Ovary (tissue), 9 donors: ENCODE data around the gene PTDSS2. TPM values are rescaled to one million over a fixed set of nuclear protein-coding genes. Genes with fewer than 3 reads are reported as not detected.

Experiments used
- DNase-seq, 5 donors: peaks; one replicate each; pipeline ENCODE4 v3.0.0-alpha.2; 2019 to 2020
- H3K27ac ChIP-seq, 2 donors: fragments of 200-600 bp; one replicate each; pipeline versions ENCODE4 v1.5.1 to v1.8.0; 2019 to 2022
- H3K27me3 ChIP-seq: fragments of 200-600 bp; one replicate; pipeline ENCODE4 v1.8.0; 2022
- H3K36me3 ChIP-seq: fragments of 200-600 bp; sonication (generic); one replicate; pipeline ENCODE4 v1.5.1; 2019
- H3K4me1 ChIP-seq: one replicate; pipeline ENCODE4 v1.8.1; 2013; ENCODE audit warnings: mild to moderate bottlenecking, moderate library complexity; ENCODE audit not compliant: insufficient read depth
- H3K4me3 ChIP-seq: fragments of 200-600 bp; sonication (generic); one replicate; pipeline ENCODE4 v1.5.1; 2017
- H3K9me3 ChIP-seq, 2 donors: fragments of 200-600 bp in 1 of 2; sonication (generic) in 1 of 2; one replicate each; pipeline versions ENCODE4 v1.5.1 to v1.8.1; 2013 to 2019; ENCODE audit warnings: mild to moderate bottlenecking in 1 of 2, moderate library complexity in 1 of 2
- CTCF ChIP-seq, 3 donors: fragments of 450-650 bp in 2 of 3; fragments of 200-600 bp in 1 of 3; IDR thresholded peaks; one replicate each; pipeline versions ENCODE4 v1.5.1 to v1.8.0; 2016 to 2022; ENCODE audit warnings: antibody characterized with exemption in 3 of 3, mild to moderate bottlenecking in 1 of 3
- EP300 ChIP-seq: sonication (generic); formaldehyde crosslinking; IDR thresholded peaks from one replicate; pipeline ENCODE4 v1.6.1; 2017; ENCODE audit warnings: antibody characterized with exemption
- POLR2A ChIP-seq: fragments of 450-650 bp; IDR thresholded peaks from one replicate; pipeline ENCODE4 v1.6.1; 2017; ENCODE audit warnings: antibody characterized with exemption, mild to moderate bottlenecking, moderate library complexity
- WGBS, 3 donors: extraction: QIAGEN DNeasy Blood & Tissue Kit in 1 of 3; methylation state at CpG; one replicate each; pipeline versions ENCODE4 v1.1.5 to v1.1.7; 2013 to 2017; 5-methylcytosine and 5-hydroxymethylcytosine counted together
- intact Hi-C, 4 donors: fragments of 100-400 bp; cut with DNase I; formaldehyde crosslinking; loops; one replicate each; pipeline versions ENCODE4 v1.11.0 to v1.15.1; 2022 to 2023
- polyA plus RNA-seq, 2 donors: library from polyadenylated mRNA; stranded (reverse); fragments of 200-250 nt in 1 of 2; fragments of 350-450 nt in 1 of 2; fragmentation: Illumina TruSeq in 1 of 2; extraction: RNeasy Lipid Tissue Mini Kit (QIAGEN cat#74804) in 1 of 2; gene quantifications; one replicate each; pipeline ENCODE4 v1.2.3, GENCODE V29; 2013 to 2014
- total RNA-seq, 7 donors: library from RNA; depleted of rRNA in 2 of 7; stranded (reverse); fragments of >200 nt in 2 of 7; fragmentation: NEBNext Ultra II Directional in 3 of 7; extraction: Animal tissue kit (Norgen Biotek cat#: 25700) in 3 of 7; gene quantifications; one replicate each; pipeline versions ENCODE4 v1.1.0 to v1.2.4, GENCODE V29; 2016 to 2023
- donor health status: DM: no; HTN: no; CAD: no; lungs with moderate emphysema.
- donor health status: DM: no; HTN: no; CAD: no.
- donor health status: Bipolar disorder and iron deficiency.
- donor health status: DM: yes; HTN: yes; CAD: no.
- donor health status: DM: no; HTN: no; CAD: no.
- donor health status: DM: yes; HTN: yes; CAD: no.

PTDSS2 gene
- total and polyA plus RNA-seq, 9 donors = 17.1 to 56.5 (median 38.8) TPM

- WGBS, 3 donors = 94 to 97% (median 95%) methylated on average over 23 of the region's 23 CpGs
- intact Hi-C loops = no loop called here
- no peak for TF ChIP-seq EP300
- TF ChIP-seq CTCF (IDR thresholded peaks at IDR 0.05) = no peak
- TF ChIP-seq POLR2A = no peak
- no peak overlapping the region for H3K27ac ChIP-seq
- H3K9me3 ChIP-seq = no peaks in the 10 kb centered on the region
- no peaks in the 10 kb centered on the region for H3K4me1 ChIP-seq
- no peaks in the 10 kb centered on the region for H3K27me3 ChIP-seq
- no peak overlapping the region for H3K4me3 ChIP-seq
- H3K36me3 ChIP-seq = no peaks in the 10 kb centered on the region
- no peak for DNase-seq
Observed at GRCh38 chr11:486189-486588, 36.1 kb downstream of the PTDSS2 start.

- Histone ChIP-seq H3K4me3 (no peak overlapping the region), H3K36me3 (no peaks in the 10 kb centered on the region), H3K4me1 (no peaks in the 10 kb centered on the region), H3K27me3 (no peaks in the 10 kb centered on the region), H3K9me3 (no peaks in the 10 kb centered on the region), H3K27ac (no peak overlapping the region)
- no peak for DNase-seq
- WGBS, 3 donors = 80 to 86% (median 84%) methylated on average over 14 to 22 of the region's 22 CpGs
- intact Hi-C loops = no loop called here
- TF ChIP-seq CTCF (IDR thresholded peaks at IDR 0.05) (no peak), POLR2A (no peak), EP300 (no peak)
Observed at GRCh38 chr11:487571-488021, 37.5 kb downstream of the PTDSS2 start.

- TF ChIP-seq EP300 (no peak), CTCF (IDR thresholded peaks at IDR 0.05) (no peak), POLR2A (no peak)
- WGBS, 3 donors = 86 to 90% (median 86%) methylated on average over 25 of the region's 25 CpGs
- H3K4me3 ChIP-seq = no peak overlapping the region
- no peak for DNase-seq
- no peaks in the 10 kb centered on the region for H3K36me3 ChIP-seq
- H3K27me3 ChIP-seq = no peaks in the 10 kb centered on the region
- H3K9me3 ChIP-seq = no peaks in the 10 kb centered on the region
- no peaks in the 10 kb centered on the region for H3K4me1 ChIP-seq
- intact Hi-C loops = no loop called here
- H3K27ac ChIP-seq = no peak overlapping the region
Observed at GRCh38 chr11:488062-488461, 38.0 kb downstream of the PTDSS2 start.

GRCh38 chr11:488579-488978, 38.5 kb downstream of the PTDSS2 start:
- no peaks in the 10 kb centered on the region for H3K36me3 ChIP-seq
- 85 to 86% (median 86%) methylated on average over 18 to 19 of the region's 19 CpGs for WGBS, 3 donors

More at GRCh38 chr11:488579-488978, 38.5 kb downstream of the PTDSS2 start:
- no peaks in the 10 kb centered on the region for H3K27me3 ChIP-seq
- H3K4me1 ChIP-seq = no peaks in the 10 kb centered on the region
- H3K9me3 ChIP-seq = no peaks in the 10 kb centered on the region
- intact Hi-C loops = no loop called here
- TF ChIP-seq POLR2A (no peak), CTCF (IDR thresholded peaks at IDR 0.05) (no peak), EP300 (no peak)
- H3K27ac ChIP-seq = no peak overlapping the region
- no peak for DNase-seq
- no peak overlapping the region for H3K4me3 ChIP-seq
